Breast epithelium (tissue), 3 donors: ENCODE results near the gene IFNK.

ENCODE experiments used
- CTCF ChIP-seq, 3 donors: fragments of 450-650 bp; IDR thresholded peaks; one replicate each; pipeline ENCODE4 v1.5.1; 2016 to 2017; ENCODE audit warnings: antibody characterized with exemption in 3 of 3, mild to moderate bottlenecking in 3 of 3, moderate library complexity in 3 of 3
- POLR2A ChIP-seq: fragments of 450-650 bp; IDR thresholded peaks from one replicate; pipeline ENCODE4 v1.6.1; 2016; ENCODE audit warnings: antibody characterized with exemption, mild to moderate bottlenecking, moderate library complexity

- TF ChIP-seq CTCF (IDR thresholded peaks at IDR 0.05) (no peak), POLR2A (peak; percentile 75)
These were observed 4.2 kb downstream of the IFNK start for GRCh38 chr9:27528076-27528885.
